Measurements from ENCODE around the gene ITPKA. TPM values are rescaled to one million over a fixed set of nuclear protein-coding genes. Genes with fewer than 3 reads are reported as not detected.
A peak's percentile ranks its signal among the peaks of the same experiment; 100 is the strongest.

The ITPKA gene
- total and polyA plus RNA-seq, 2 of the 13 experiments (the other 11 are each of a cell fraction or from before 2014, with no cell fraction given) = 13.2 to 41.3 TPM

DNA sequence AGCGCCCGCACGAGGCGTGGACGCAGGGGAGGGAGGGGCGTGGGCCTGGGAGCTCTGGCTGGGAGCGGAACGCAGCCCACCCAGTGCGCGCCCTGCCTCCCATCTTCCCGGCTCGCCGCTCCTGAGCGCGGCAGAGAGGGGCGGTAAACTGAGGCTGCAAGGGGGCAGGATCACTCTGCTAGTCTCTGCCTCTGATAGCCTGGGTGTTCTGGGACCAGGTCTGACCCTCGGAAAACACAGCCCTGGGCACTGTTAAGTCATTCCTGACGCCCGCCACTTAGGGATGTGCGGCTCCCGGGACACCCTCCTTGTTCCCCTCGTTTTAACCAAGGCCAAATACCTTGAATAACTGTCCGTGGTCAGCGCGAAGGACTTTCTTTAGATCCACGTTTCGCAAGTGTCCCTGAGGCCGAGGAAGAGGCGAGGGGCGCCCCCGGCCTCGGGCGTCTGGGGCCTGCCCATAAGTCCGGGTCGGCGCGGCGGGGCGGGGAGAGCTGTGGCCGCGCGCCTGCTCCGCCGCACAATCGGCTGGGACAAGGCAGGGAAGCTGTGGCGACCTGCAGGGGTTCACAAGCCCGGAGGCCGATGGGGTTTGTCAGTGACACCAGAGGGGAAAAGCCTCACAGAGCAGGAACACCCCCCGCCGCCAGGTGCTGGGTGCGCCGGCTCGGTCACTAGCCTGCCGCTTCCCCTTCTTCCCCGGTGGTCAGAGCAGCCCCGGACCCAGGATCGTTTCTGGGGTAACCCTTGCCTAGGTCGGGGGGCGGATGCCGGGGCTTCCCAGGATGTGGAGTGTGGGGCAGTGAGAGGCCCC is 1.5 kb downstream of the ITPKA start (continued):
- TF ChIP-seq KLF15 (CRISPR knock-in tag; IDR thresholded peaks at IDR 0.05; ENCODE audit: borderline replicate concordance) (no peak), TEAD3 (CRISPR knock-in tag; optimal IDR thresholded peaks at IDR 0.05; ENCODE audit: borderline replicate concordance) (no peak), MEIS1 (CRISPR knock-in tag; IDR thresholded peaks at IDR 0.05; ENCODE audit: borderline replicate concordance) (no peak), ZNF441 (CRISPR knock-in tag; IDR thresholded peaks at IDR 0.05; ENCODE audit: borderline replicate concordance) (no peak), ZNF792 (CRISPR knock-in tag; IDR thresholded peaks at IDR 0.05) (no peak), CHCHD3 (CRISPR knock-in tag; IDR thresholded peaks at IDR 0.05) (no peak), YY1 (IDR thresholded peaks at IDR 0.05; ENCODE audit: insufficient read depth, insufficient replicate concordance, low read depth, low read length) (no peak), RARA (CRISPR knock-in tag; IDR thresholded peaks at IDR 0.05) (no peak), ZNF672 (CRISPR knock-in tag; IDR thresholded peaks at IDR 0.05) (no peak), POGK (CRISPR knock-in tag; conservative IDR thresholded peaks at IDR 0.05) (no peak; the same call in 1 of the 2 replicates), ZSCAN20 (CRISPR knock-in tag; IDR thresholded peaks at IDR 0.05; ENCODE audit: borderline replicate concordance) (no peak), ZNF724P (CRISPR knock-in tag; IDR thresholded peaks at IDR 0.05; ENCODE audit: borderline replicate concordance) (no peak), KMT2A (CRISPR knock-in tag; IDR thresholded peaks at IDR 0.05) (no peak), GTF3A (CRISPR knock-in tag; conservative IDR thresholded peaks at IDR 0.05) (no peak), HMG20B (CRISPR knock-in tag; conservative IDR thresholded peaks at IDR 0.05) (no peak), ZNF546 (CRISPR knock-in tag; conservative IDR thresholded peaks at IDR 0.05) (peak; percentile 23; the same call in 1 of the 2 replicates), ZNF232 (CRISPR knock-in tag; IDR thresholded peaks at IDR 0.05; ENCODE audit: borderline replicate concordance) (0 out of 2 replicates have a peak, but pooled peaks have one; percentile 30), NRL (CRISPR knock-in tag; IDR thresholded peaks at IDR 0.05; ENCODE audit: borderline replicate concordance) (no peak), ZFY (CRISPR knock-in tag; IDR thresholded peaks at IDR 0.05) (no peak), ZNF839 (CRISPR knock-in tag; IDR thresholded peaks at IDR 0.05; ENCODE audit: borderline replicate concordance) (0 out of 2 replicates have a peak, but pooled peaks have one; percentile 19), CEBPZ (IDR thresholded peaks at IDR 0.05; ENCODE audit: low read length) (no peak)
- TF ChIP-seq, protein P1, sequence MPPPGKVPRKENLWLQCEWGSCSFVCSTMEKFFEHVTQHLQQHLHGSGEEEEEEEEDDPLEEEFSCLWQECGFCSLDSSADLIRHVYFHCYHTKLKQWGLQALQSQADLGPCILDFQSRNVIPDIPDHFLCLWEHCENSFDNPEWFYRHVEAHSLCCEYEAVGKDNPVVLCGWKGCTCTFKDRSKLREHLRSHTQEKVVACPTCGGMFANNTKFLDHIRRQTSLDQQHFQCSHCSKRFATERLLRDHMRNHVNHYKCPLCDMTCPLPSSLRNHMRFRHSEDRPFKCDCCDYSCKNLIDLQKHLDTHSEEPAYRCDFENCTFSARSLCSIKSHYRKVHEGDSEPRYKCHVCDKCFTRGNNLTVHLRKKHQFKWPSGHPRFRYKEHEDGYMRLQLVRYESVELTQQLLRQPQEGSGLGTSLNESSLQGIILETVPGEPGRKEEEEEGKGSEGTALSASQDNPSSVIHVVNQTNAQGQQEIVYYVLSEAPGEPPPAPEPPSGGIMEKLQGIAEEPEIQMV (CRISPR knock-in tag; IDR thresholded peaks at IDR 0.05; ENCODE audit: low read depth) = no peak
- TF ChIP-seq, protein P2, sequence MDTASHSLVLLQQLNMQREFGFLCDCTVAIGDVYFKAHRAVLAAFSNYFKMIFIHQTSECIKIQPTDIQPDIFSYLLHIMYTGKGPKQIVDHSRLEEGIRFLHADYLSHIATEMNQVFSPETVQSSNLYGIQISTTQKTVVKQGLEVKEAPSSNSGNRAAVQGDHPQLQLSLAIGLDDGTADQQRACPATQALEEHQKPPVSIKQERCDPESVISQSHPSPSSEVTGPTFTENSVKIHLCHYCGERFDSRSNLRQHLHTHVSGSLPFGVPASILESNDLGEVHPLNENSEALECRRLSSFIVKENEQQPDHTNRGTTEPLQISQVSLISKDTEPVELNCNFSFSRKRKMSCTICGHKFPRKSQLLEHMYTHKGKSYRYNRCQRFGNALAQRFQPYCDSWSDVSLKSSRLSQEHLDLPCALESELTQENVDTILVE (CRISPR knock-in tag; IDR thresholded peaks at IDR 0.05) = no peak
